GM12872 (cell line): ENCODE results near the gene PCDHGA5.

Experiments
- TF ChIP-seq, protein P1 (sequence below): IDR thresholded peaks from 3 replicates; pipeline ENCODE4 v1.5.1; 2011; ENCODE audit warnings: low read depth, mild to moderate bottlenecking, low read length, moderate library complexity; ENCODE audit not compliant: insufficient read depth

The PCDHGA5 gene

DNA sequence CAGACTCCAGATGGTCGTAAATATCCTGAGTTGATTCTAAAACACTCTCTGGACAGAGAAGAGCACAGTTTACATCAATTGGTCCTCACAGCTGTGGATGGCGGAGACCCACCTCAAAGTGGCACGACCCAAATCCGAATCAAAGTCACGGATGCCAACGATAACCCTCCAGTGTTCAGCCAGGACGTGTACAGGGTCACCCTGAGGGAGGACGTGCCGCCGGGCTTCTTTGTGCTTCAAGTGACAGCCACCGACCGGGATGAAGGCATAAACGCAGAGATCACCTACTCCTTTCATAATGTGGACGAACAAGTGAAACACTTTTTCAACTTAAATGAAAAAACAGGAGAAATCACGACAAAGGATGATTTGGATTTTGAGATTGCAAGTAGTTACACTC lies 3.3 kb upstream of the PCDHGA5 start:
- TF ChIP-seq, protein P1, sequence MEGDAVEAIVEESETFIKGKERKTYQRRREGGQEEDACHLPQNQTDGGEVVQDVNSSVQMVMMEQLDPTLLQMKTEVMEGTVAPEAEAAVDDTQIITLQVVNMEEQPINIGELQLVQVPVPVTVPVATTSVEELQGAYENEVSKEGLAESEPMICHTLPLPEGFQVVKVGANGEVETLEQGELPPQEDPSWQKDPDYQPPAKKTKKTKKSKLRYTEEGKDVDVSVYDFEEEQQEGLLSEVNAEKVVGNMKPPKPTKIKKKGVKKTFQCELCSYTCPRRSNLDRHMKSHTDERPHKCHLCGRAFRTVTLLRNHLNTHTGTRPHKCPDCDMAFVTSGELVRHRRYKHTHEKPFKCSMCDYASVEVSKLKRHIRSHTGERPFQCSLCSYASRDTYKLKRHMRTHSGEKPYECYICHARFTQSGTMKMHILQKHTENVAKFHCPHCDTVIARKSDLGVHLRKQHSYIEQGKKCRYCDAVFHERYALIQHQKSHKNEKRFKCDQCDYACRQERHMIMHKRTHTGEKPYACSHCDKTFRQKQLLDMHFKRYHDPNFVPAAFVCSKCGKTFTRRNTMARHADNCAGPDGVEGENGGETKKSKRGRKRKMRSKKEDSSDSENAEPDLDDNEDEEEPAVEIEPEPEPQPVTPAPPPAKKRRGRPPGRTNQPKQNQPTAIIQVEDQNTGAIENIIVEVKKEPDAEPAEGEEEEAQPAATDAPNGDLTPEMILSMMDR = no peak

DNA sequence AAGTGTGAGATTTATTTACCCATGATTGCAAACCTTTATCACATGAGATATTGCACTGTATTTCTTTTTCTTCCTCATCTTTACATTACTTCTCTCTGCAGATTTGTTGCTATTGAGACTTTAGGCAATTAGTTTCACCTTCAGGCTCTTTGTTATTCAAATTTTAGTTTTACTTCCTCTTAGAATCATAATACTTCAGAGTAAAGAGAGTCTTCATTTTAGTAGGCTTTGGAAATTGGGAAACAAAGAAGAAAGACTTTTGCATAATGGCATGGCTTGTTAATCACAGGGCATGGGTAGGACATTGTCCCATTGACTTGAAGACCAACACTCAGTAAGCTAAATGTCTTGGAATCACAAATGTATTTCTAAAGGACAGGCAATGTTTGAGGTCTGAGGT lies 1.2 kb upstream of the PCDHGA5 start:
- TF ChIP-seq, protein P1 = no peak

DNA sequence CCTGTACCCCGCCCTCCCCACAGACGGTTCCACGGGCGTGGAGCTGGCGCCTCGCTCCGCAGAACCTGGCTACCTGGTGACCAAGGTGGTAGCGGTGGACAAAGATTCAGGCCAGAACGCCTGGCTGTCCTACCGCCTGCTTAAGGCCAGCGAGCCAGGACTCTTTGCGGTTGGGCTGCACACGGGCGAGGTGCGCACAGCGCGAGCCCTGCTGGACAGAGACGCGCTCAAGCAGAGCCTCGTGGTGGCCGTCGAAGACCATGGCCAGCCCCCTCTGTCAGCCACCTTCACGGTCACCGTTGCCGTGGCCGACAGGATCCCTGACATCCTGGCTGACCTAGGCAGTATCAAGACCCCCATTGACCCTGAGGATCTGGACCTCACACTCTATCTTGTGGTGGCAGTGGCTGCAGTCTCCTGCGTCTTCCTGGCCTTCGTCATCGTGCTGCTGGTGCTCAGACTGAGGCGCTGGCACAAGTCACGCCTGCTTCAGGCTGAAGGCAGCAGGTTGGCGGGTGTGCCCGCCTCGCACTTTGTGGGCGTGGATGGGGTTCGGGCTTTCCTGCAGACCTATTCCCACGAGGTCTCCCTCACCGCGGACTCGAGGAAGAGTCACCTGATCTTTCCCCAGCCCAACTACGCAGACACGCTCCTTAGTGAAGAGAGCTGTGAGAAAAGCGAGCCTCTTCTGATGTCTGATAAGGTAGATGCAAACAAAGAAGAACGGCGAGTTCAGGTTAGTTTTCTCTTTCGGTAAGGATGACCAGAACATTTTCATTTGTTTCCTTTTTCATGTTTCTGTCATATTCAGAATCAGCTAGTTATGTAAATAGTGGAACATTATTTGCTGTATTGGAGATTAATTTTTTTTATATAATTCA lies 2.3 kb downstream of the PCDHGA5 start:
- TF ChIP-seq, protein P1 = no peak

DNA sequence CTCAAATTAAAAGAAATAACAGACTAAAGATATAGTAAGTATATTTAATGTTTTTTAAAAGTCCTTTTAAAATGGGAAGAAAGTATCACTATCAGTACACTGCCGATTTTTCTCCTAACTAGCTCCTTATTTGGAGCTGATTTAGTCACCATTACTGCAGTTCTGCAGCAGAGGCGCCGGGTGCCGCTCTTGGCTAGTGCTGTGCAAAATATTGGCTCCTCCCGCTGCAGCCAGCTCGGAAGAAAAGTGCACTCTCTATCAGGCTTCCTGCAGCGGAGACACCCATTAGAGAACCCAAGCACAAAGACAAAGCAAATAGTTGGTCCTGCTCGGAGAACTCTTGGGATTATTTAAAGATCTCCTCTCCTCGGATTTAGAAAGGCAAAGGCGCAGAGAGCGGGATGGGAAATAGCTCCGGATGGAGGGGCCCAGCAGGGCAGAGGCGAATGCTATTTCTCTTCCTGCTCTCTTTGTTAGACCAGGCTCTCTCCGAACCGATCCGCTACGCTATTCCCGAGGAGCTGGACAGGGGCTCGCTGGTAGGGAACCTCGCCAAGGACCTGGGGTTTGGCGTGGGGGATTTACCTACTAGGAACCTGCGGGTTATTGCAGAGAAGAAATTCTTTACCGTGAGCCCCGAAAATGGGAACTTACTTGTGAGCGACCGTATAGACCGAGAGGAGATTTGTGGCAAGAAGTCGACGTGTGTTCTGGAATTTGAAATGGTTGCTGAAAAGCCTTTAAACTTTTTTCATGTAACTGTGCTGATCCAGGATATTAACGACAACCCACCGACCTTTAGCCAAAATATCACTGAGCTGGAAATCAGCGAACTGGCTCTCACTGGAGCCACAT lies 6.3 kb downstream of the PCDHGA5 start, which contains the start of gene PCDHGB3:
Gene PCDHGB3 (plus strand): TSS at position 249 of the 855 bp plus-strand sequence. CDS start 153 bp downstream, at position 402.
- TF ChIP-seq, protein P1 = peak; percentile 72

DNA sequence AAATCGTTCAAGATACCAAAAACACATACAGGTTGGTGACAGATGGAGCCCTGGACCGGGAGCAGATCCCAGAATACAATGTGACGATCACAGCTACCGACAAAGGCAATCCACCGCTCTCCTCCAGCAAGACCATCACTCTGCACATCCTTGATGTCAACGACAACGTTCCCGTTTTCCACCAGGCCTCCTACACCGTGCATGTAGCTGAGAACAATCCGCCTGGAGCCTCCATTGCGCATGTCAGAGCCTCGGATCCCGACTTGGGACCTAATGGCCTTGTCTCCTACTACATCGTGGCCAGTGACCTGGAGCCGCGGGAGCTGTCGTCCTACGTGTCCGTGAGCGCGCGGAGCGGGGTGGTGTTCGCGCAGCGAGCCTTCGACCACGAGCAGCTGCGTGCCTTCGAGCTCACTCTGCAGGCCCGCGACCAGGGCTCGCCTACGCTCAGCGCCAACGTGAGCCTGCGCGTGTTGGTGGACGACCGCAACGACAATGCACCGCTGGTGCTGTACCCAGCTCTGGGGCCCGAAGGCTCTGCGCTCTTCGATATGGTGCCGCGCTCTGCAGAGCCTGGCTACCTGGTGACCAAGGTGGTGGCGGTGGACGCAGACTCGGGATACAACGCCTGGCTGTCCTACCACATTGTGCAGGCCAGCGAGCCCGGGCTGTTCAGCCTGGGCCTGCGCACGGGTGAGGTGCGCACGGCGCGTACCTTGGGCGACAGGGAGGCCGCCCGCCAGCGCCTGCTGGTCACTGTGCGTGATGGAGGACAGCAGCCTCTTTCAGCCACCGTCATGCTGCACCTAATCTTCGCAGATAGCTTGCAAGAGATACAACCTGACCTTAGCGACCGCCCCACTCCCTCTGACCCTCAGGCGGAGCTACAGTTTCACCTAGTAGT lies 7.9 kb downstream of the PCDHGA5 start:
- TF ChIP-seq, protein P1 = no peak

DNA sequence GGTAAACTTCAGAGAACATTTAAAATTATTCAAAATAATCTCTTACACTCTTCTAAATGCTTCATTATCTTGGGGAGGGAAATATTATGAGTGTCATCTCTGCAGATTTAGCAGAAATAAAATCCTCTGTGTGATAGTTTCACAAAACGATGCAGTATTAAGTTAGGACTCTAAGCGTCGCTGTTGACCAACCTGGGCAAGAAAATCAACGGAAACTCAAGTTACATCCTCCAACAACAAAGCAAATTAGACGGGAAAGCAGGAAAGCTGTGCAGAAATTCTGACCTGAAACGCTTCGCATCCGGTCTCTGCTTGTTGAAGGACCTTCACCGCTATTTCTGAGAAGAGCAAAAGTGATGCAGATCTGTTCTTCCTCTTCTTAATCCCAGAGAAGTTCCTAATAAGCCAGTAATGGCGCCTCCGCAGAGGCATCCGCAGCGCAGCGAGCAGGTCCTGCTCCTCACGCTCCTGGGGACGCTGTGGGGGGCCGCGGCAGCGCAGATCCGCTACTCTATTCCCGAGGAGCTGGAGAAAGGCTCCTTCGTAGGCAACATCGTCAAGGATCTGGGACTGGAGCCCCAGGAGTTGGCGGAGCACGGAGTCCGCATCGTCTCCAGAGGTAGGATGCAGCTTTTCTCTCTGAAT lies 9.8 kb downstream of the PCDHGA5 start, which contains the start of gene PCDHGA6:
Gene PCDHGA6 (plus strand): TSS at position 219 of the 645 bp plus-strand sequence. CDS start 193 bp downstream, at position 412.
- TF ChIP-seq, protein P1 = peak; percentile 45; the same call in 1 of the 3 replicates
